ENCODE measurements around the gene PDCD1LG2. TPM values are rescaled to one million over a fixed set of nuclear protein-coding genes. Genes with fewer than 3 reads are reported as not detected.

The PDCD1LG2 gene
- total RNA-seq, 1 donor from 2014 or later, result under 0.01 TPM

DNA sequence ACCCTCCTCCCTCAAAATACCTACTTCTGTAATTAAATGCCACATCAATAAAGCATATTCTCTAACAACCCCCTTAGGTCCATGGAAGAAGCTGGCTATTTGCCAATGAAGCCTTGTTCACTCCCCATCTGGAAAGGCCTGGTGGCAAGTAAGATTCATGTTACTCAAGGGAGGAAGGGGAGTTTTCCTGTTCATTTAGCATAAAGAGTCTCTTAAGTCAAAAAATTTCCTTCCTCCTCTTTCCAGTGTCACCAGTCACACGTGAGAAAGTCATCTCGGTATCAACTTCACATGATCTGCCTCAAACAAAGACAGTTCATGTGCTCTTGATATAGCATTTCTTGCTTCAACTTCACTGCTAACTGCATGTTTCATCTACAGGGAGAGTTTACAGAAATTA, 85.8 kb downstream of the PDCD1LG2 start:
- no peak for FAIRE-seq
- TF ChIP-seq, protein P1, sequence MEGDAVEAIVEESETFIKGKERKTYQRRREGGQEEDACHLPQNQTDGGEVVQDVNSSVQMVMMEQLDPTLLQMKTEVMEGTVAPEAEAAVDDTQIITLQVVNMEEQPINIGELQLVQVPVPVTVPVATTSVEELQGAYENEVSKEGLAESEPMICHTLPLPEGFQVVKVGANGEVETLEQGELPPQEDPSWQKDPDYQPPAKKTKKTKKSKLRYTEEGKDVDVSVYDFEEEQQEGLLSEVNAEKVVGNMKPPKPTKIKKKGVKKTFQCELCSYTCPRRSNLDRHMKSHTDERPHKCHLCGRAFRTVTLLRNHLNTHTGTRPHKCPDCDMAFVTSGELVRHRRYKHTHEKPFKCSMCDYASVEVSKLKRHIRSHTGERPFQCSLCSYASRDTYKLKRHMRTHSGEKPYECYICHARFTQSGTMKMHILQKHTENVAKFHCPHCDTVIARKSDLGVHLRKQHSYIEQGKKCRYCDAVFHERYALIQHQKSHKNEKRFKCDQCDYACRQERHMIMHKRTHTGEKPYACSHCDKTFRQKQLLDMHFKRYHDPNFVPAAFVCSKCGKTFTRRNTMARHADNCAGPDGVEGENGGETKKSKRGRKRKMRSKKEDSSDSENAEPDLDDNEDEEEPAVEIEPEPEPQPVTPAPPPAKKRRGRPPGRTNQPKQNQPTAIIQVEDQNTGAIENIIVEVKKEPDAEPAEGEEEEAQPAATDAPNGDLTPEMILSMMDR (IDR thresholded peaks at IDR 0.05; ENCODE audit: insufficient read depth, low read length, severe bottlenecking), result no peak
- no peaks in the 10 kb centered on the region for H3K27me3 ChIP-seq (ENCODE audit: control insufficient read depth, insufficient read depth, low read length)
- H3K4me3 ChIP-seq (ENCODE audit: low read depth, low read length), result no peak overlapping the region
- H3K36me3 ChIP-seq (ENCODE audit: control insufficient read depth, insufficient read depth, low read length), result no peaks in the 10 kb centered on the region
- no peak for DNase-seq (ENCODE audit: low read depth)

DNA sequence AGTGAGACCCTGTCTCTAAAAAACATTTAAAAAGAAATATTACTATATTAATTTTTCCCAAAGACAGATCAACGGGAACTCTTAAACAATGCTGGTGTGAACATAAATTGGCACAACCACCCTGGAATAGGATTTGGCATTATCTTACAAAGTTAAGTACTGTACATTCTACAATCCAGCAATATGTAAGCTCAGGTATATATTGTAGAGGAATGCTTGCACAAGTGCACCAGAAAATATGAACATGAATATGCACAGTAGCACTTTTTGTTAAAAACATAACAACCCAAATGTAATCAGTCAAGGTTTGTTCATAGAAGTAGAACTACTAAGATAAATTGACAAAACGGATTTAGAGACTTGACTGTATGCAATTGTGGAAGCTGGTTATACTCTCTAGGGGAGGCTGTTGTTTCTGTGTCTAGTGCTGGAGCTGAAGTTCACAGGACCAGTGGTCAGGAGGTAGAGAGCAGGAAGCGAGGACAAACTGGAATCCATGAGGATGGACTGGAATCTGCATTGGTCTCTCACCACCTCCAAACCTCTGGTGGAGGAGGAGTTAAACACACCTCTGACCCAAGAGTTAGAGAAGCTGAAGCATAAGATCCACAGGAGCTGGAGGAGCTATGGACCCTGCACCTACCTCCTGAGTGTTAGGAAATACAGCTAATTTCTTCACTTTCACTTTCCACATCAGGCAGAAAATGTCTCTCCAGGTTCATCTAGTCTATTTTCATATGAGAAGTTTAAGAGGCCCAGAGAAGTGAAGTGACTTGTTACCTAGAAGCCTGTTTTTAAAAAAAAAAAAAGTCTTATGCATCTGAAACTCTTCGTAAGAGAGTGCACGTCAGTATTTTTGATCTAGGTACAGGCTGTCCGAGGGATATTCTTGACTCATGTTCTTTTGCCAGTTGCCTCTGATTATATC, 98.2 kb downstream of the PDCD1LG2 start:
- FAIRE-seq, result no peak

DNA sequence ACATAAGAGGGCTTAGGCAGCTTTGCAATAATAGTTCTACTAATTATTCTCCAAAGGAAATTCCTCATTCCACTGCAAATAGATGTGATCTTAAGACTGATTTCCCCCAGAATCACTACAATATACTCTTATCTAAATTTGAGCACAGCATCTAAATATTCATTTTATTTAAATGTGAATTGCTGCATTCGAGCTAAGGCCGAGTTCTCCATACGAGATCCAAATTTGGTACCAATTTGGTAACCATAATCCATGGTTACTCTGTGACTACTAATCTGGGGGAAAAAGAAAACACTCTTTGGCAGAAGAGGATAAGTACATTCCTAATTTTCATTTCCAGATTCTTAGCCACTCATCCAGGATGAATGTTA, 98.9 kb downstream of the PDCD1LG2 start:
- Histone ChIP-seq H3K36me3 (ENCODE audit: control insufficient read depth, insufficient read depth, low read length) (no peaks in the 10 kb centered on the region), H3K4me3 (ENCODE audit: low read depth, low read length) (no peak overlapping the region), H3K27me3 (ENCODE audit: control insufficient read depth, insufficient read depth, low read length) (no peaks in the 10 kb centered on the region)
- TF ChIP-seq, protein P1 (IDR thresholded peaks at IDR 0.05; ENCODE audit: insufficient read depth, low read length, severe bottlenecking), result no peak
- DNase-seq (ENCODE audit: low read depth), result no peak
- no peak for FAIRE-seq

More for the DNA sequence above, 98.2 kb downstream of the PDCD1LG2 start:
- TF ChIP-seq, protein P1 (IDR thresholded peaks at IDR 0.05; ENCODE audit: insufficient read depth, low read length, severe bottlenecking), result no peak
- Histone ChIP-seq H3K27me3 (ENCODE audit: control insufficient read depth, insufficient read depth, low read length) (no peaks in the 10 kb centered on the region), H3K36me3 (ENCODE audit: control insufficient read depth, insufficient read depth, low read length) (no peaks in the 10 kb centered on the region), H3K4me3 (ENCODE audit: low read depth, low read length) (no peak overlapping the region)
- no peak for DNase-seq (ENCODE audit: low read depth)

DNA sequence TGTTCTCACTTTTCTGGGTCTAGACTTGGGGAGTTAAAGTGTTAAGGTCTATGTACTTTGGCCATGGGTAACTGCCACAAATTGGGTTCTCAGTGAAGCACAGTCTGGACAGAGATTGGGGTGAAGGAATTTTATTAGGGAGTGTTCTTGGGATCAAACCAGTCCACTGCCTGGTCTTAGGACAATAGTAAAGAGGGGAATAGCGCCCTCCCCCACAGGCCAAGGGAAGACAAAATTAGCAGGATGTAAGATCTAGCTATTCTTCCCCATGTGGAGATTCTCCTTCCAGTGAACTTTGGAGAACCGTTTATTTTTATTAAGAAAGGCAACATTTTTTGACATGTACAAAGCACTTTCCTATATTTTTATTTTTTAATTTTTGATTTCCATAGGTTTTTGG, 100.2 kb downstream of the PDCD1LG2 start:
- no peaks in the 10 kb centered on the region for H3K27me3 ChIP-seq (ENCODE audit: control insufficient read depth, insufficient read depth, low read length)
- TF ChIP-seq, protein P1 (IDR thresholded peaks at IDR 0.05; ENCODE audit: insufficient read depth, low read length, severe bottlenecking), result no peak
- no peaks in the 10 kb centered on the region for H3K36me3 ChIP-seq (ENCODE audit: control insufficient read depth, insufficient read depth, low read length)
- DNase-seq (ENCODE audit: low read depth), result no peak
- FAIRE-seq, result no peak
- H3K4me3 ChIP-seq (ENCODE audit: low read depth, low read length), result no peak overlapping the region

DNA sequence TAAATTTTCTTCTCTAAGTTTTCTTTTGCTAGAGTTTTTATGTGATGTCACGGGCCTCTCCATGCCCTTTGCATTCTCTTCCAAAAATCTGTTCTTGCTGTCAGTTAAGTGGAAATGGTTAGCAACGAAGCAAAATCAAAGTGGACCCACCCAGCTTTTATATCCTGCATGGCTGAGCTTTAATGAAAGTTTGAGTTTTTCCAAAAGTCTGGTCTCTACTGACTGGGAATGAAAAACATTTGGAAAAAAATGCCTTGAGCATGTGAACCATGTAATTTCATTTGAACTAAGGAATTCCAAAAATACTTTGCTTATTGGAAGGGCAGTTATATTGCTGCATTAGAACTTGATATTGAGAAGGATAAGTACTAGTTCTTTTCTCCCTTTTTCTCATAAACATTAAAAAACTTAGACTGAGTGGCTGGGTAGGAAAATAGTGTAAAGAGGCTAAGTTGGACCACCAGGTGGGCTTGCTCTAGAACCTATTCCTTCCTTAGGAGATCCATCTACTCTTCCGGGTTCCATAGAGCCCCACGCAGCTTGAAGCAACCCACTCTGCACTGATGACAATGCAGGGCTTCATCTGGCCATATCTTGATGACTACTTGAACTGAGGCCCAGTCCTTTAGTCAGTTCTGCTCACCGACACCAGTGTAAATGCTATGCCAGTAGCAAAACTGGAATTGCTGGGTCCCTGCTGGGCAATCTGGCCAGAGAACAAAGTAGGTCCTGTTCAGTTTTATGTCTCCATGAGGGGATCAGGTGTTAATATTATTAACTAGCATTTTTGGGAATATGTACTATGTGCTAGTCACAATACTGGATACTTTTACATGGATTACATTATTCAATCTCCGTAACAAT, 101.2 kb downstream of the PDCD1LG2 start:
- no peaks in the 10 kb centered on the region for H3K27me3 ChIP-seq (ENCODE audit: control insufficient read depth, insufficient read depth, low read length)
- TF ChIP-seq, protein P1 (IDR thresholded peaks at IDR 0.05; ENCODE audit: insufficient read depth, low read length, severe bottlenecking), result no peak
- H3K4me3 ChIP-seq (ENCODE audit: low read depth, low read length), result no peak overlapping the region
- no peak for FAIRE-seq
- no peak for DNase-seq (ENCODE audit: low read depth)
- H3K36me3 ChIP-seq (ENCODE audit: control insufficient read depth, insufficient read depth, low read length), result no peaks in the 10 kb centered on the region
